ENCODE results near the gene SMYD3. TPM values are rescaled to one million over a fixed set of nuclear protein-coding genes. Genes with fewer than 3 reads are reported as not detected.
A peak's percentile ranks its signal among the peaks of the same experiment; 100 is the strongest.

SMYD3 gene
- total and polyA plus RNA-seq, 2 of the 4 experiments (the other 2 are of a cell fraction), result 26.5 to 37.6 TPM

DNA sequence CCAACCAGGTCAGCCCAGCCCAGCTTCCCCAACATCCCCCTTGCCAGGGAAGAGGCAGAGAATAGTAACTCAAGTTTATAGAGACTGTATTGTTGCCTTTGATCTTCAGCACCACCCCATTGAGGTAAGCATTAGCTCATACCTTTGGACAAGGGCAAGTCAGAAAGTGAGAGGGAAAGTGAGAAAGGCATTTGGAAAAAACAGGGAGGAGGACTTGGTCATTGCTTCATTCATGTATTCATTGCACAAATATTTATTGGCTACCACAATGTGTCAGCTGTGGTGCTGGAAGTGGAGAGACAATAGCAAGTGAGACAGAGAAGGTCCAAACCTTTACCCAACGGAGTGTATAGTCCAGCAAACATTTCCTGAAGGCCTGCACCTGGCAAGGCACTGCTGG, 791.1 kb downstream of the SMYD3 start:
- Histone ChIP-seq H3K4ac (ENCODE audit: low read depth, low read length) (no peak overlapping the region), H3K23ac (ENCODE audit: low read depth, low read length) (no peak overlapping the region), H4K20me1 (ENCODE audit: insufficient read depth, low read length) (no peaks in the 10 kb centered on the region), H2BK15ac (ENCODE audit: low read depth, low read length) (no peak overlapping the region), H3K4me3 (ENCODE audit: insufficient read depth, low read depth, low read length) (no peak overlapping the region), H2BK20ac (ENCODE audit: low read depth, low read length) (no peak overlapping the region), H3K14ac (replicated peaks; ENCODE audit: low read depth, low read length) (no peak overlapping the region), H2AK9ac (replicated peaks; ENCODE audit: low read depth, low read length, poor library complexity) (no peak overlapping the region), H3K9ac (ENCODE audit: low read depth, low read length) (no peak overlapping the region), H2BK5ac (ENCODE audit: low read depth, low read length, poor library complexity, severe bottlenecking) (no peak overlapping the region), H3K4me2 (ENCODE audit: low read depth, low read length) (peak overlapping the region; percentile 19; the same call in 1 of the 2 replicates), H3K9me3 (ENCODE audit: control insufficient read depth, insufficient read depth, low read length) (no peaks in the 10 kb centered on the region), H2AFZ (replicated peaks; ENCODE audit: low read length, poor library complexity) (no peak overlapping the region), H2BK120ac (ENCODE audit: low read depth, low read length) (no peak overlapping the region), H3K9me1 (ENCODE audit: insufficient read depth, low read length) (0 out of 2 replicates have a peak, but pooled peaks cover 3% of the 10 kb centered on the region), H3K27me3 (ENCODE audit: control insufficient read depth, insufficient read depth, low read length) (no peaks in the 10 kb centered on the region; the same call in 1 of the 2 replicates), H3K79me1 (ENCODE audit: low read depth in 1 of 2, low read length in 2 of 2) (no peaks in the 10 kb centered on the region), H4K8ac (ENCODE audit: low read depth in 2 of 2, low read length in 2 of 2) (no peak overlapping the region), H3K36me3 (ENCODE audit: control insufficient read depth, insufficient read depth, low read length) (no peaks in the 10 kb centered on the region), H3K4me1 (ENCODE audit: control insufficient read depth, insufficient read depth, low read length) (peaks cover 8% of the 10 kb centered on the region), H3K56ac (ENCODE audit: extremely low read depth, insufficient read depth, low read length) (no peak overlapping the region), H4K5ac (ENCODE audit: low read depth, low read length) (no peak overlapping the region), H3K27ac (ENCODE audit: insufficient read depth, low read length) (no peak overlapping the region), H4K91ac (ENCODE audit: insufficient read depth, low read depth, low read length) (no peak overlapping the region; the same call in 1 of the 2 replicates), H2AK5ac (ENCODE audit: low read depth, low read length) (no peak overlapping the region), H3K18ac (ENCODE audit: low read depth, low read length) (no peak overlapping the region)
- no CpG with 5 or more reads among the region's 1 CpG for WGBS, 2 experiments (ENCODE audit: extremely low coverage in 2 of 2, insufficient read length in 1 of 2)
- ATAC-seq (ENCODE audit: low read depth) (peak; percentile 81), DNase-seq (peak; percentile 85)
- no TSS peak for BruUV-seq (replicated peaks)
- in situ Hi-C loops (cut with MboI; ENCODE audit: low sequenced_read_pairs), result no loop called here
- dilution Hi-C loops (cut with HindIII; ENCODE audit: low sequenced_read_pairs, unreplicated experiment), result no loop called here
- intact Hi-C loops (cut with micrococcal nuclease), result no loop called here
- CTCF ChIA-PET, result no interaction called here
- POLR2A ChIA-PET (ENCODE audit: unreplicated experiment), result interaction anchor here (0.6 kb wide), 1 partner anchor 131 kb away, joined by 3 read pairs; no protein-coding TSS in a partner anchor
- TF ChIP-seq RCOR1 (IDR thresholded peaks at IDR 0.05; ENCODE audit: insufficient replicate concordance, low read length) (no peak), CEBPB (IDR thresholded peaks at IDR 0.05; ENCODE audit: low read depth, low read length) (peak; percentile 96), POLR2A (IDR thresholded peaks at IDR 0.05; ENCODE audit: low read depth, low read length) (no peak), MAZ (IDR thresholded peaks at IDR 0.05; ENCODE audit: borderline replicate concordance, low read depth, low read length) (no peak), FOS (IDR thresholded peaks at IDR 0.05; ENCODE audit: low read depth, low read length) (peak; percentile 54; the same call in 1 of the 2 replicates)
